GM12801 (cell line): ENCODE data around the gene SIX2.

ENCODE experiments used
- CTCF ChIP-seq: IDR thresholded peaks from one replicate; pipeline ENCODE4 v1.5.1; 2011; ENCODE audit warnings: control low read depth; ENCODE audit not compliant: insufficient read length; ENCODE audit errors: extremely low read depth

Gene SIX2

GRCh38 chr2:44980751-44981713 is 28.2 kb downstream of the SIX2 start:
- TF ChIP-seq CTCF: no peak

GRCh38 chr2:44979581-44979980 is 29.7 kb downstream of the SIX2 start:
- TF ChIP-seq CTCF: no peak

GRCh38 chr2:44975571-44976450 is 33.4 kb downstream of the SIX2 start:
- no peak for TF ChIP-seq CTCF

- no peak for TF ChIP-seq CTCF
Observed at GRCh38 chr2:44974064-44974715, 35.1 kb downstream of the SIX2 start.

- no peak for TF ChIP-seq CTCF
Observed at GRCh38 chr2:44972771-44973535, 36.3 kb downstream of the SIX2 start.

- no peak for TF ChIP-seq CTCF
Observed at GRCh38 chr2:44970846-44971450, 38.3 kb downstream of the SIX2 start.
